ENCODE data around the gene GDA.

DNA sequence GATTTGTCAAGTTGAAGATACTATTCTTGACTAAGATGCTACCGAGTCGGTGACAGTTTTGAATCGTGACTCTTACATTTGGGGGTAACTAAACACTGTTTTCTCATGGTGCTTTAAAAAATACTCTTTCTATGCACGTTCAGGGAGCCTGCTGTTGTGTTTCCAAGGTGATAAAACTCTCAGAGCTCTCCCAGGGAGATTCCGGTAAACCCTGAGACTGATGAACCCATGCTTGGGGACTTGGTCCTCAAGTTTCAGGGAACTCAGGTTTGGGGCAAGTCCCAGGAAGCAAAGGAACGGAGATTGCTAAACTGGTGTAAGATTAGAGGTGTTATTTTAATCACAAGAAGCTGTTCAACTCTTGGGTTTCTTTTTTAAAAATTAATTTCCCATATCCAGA lies 1.4 kb downstream of the GDA start:
- TF ChIP-seq POLR2A (IDR thresholded peaks at IDR 0.05; ENCODE audit: low read length): no peak
- no peak for TF ChIP-seq GATA1 (IDR thresholded peaks at IDR 0.05; ENCODE audit: low read depth, low read length)

Data from erythroblast (primary cell).